HG03159 (cell line): Measurements from ENCODE around the gene CCDC68.

ENCODE experiments used
- ATAC-seq: cut with Tn5 transposase; IDR thresholded peaks from one replicate; pipeline ENCODE4 v1.9.1; 2021; ENCODE audit warnings: mild to moderate bottlenecking, moderate library complexity; ENCODE audit not compliant: unreplicated experiment

The CCDC68 gene

DNA sequence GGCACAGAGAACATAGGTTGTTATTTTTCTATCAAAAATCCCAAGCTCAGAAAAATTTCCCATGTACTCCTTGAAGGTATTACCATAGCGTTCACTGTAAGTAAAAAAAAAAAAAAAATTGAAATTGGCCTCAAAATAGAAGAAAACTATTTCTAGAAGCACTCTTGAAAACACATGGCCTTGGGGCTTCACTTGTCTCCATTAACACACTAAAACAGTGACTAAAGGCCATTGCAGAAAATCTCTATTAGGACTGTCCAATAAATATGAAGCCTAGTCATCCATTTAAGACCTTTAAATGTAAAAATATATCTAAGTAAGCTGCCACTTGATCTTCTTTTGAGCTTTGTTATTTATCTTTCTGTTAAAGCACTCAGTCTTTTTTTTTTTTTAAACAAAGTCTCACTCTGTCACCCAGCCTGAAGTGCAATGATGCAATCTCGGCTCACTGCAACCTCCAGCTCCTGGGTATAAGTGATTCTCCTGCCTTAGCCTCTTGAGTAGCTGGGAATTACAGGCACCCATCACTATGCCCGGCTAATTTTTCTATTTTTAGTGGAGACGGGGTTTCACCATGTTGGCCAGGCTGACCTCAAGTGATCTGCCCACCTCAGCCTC lies 35.8 kb downstream of the CCDC68 start:
- ATAC-seq: no peak

GRCh38 chr18:54919412-54919811 lies 39.8 kb downstream of the CCDC68 start:
- no peak for ATAC-seq

DNA sequence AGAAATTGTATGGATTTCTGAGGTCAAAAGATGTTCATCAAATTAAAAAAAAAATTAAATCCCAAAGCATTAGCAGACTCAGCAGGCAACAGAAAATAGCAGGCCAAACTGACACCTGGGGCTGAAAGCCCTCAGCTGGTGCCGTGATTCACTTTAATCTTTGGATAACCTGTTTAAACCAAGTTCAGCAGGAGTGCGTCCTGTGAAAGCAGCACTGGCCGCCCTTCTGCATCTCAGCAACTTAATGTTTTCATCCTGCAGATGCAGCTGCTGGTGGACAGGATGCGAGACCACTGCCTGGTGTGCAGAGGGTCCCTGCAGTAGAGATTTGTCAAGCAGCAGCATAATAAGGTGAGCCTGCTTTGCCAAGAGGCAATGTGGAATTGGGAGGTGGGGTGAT lies 41.2 kb downstream of the CCDC68 start:
- ATAC-seq: no peak

GRCh38 chr18:54916507-54916906 lies 42.8 kb downstream of the CCDC68 start:
- ATAC-seq: no peak

DNA sequence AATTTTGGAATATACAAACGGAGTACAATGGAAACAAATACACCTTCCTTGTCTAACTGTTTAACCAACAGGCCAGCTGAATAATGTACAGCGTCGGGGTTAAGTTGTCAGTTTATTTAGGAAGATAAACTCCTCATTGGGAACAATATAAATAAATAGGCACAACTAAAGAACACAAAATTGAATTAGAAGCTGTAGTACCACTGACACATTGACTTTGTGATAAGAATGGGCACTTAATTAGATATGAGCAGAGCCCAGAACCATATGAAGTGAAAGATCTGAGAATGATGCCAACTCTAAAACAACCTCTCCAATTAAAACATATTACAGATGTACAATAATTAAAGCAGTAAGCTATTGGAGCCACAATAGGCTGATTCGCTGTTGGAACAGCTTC lies 44.4 kb downstream of the CCDC68 start:
- ATAC-seq: no peak

GRCh38 chr18:54911551-54911950 lies 47.7 kb downstream of the CCDC68 start:
- no peak for ATAC-seq

DNA sequence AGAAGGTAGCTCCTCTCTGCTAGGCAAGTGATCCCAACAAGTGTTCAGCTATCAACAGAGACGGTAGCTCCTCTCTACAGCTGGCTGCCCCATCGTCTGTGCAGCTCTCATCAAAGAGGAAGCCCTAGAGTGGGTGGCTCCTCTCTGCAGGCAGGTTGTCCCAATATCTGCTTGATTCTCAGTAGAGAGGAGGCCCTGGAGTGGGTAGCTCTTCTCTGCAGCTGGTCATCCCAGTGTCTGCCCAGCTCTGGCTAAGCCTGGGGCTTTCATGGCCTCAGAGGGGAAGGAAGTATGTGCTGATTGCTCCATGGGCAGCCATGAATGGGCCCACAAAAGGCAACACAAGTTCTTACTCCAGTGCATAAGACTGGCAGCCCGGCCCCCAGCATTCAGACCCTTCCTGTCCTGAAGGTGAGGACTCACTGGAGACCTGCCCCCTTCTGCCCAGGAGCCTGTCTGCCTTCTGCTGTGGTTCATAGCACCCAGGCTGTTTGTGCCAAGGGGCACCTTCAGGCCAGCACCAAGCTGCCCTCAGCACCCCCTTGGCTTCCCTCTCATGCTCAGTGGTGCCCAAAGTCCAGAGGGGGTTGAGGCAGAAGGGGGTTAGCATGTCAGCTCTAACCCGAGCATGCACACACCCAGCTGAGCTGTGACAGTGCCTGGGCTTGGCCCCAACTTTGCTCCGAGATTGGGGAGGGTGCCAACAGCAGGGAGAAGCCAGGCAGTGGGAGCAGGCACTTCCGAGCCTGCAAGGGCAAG lies 48.9 kb downstream of the CCDC68 start:
- no peak for ATAC-seq

- ATAC-seq: no peak
These were observed 49.7 kb downstream of the CCDC68 start for GRCh38 chr18:54909538-54909937.

DNA sequence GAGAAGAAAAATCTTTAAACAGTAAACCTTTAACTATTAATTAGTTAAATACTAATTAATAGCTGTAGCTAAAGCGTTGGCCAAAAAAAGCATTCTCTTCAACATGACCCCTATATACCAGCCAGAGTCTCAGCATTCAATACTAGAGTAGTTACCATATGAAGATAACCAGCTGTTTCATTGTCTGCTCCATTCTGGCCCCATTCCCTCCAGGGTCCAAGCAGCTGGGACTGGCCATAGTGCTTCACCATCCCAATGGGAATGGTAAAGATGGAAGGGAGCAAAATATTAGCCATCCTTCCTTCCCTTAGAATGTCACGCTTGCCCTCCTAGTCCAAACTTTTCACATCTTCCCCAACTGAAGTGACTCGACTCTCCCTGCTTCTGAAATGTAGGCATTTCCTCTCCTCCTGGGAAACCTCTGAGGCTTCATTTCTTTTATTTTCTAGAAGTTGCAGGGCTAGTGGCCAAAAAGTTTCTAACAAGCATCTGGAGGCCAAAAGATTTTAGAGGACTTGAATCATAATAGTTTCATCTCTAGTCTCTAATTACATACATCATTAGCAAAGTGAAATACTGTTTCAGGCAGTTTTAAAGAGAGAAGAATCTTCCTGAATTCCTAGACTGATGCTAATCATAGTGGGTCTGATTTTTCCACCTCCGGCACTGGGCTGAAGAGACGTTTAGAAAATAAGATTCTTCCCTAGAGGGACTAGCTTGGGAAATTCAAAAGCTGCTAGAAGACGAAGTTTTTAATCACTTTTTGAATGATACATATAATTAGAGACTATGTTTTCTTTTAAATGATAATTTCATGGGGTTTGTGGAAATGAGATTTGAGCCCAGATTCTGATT lies 52.7 kb downstream of the CCDC68 start:
- ATAC-seq: no peak

DNA sequence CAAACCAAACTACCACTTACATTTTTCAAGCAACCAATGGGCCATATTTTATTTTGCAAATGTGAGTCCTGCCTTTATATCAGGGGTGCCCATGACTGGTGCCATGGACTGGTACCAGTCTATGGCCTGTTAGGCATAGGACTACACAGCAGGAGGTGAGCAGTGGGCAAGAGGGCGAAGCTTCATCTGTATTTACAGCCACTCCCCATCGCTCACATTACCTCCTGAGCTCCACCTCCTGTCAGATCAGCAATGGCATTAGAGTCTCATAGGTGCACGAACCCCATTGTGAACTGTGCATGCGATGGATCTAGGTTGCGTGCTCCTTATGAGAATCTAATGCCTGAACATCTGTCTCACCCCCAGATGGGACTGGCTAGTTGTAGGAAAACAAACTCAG lies 53.6 kb downstream of the CCDC68 start:
- ATAC-seq: no peak

GRCh38 chr18:54904581-54904980 lies 54.7 kb downstream of the CCDC68 start:
- ATAC-seq: no peak

DNA sequence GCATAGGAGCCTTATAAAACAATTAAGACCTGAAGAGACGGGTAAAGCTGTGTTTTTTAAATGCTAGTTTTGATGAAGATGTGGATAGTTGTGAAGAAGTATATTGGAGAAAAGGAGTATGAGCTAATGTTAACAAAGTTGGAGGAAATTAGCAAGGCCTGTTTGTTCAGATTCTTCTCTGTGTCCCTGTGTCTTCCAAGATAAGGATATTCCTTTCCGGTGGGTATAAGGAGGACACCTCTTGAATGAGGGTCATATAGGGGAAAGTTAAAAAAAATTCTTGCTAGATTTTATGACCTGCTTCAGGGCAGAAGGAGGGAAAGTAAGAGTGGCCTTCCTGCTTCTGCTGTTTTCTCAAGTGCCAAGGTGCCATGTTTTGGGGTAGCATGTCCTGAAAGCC lies 59.0 kb downstream of the CCDC68 start:
- ATAC-seq: no peak

- no peak for ATAC-seq
These were observed 59.8 kb downstream of the CCDC68 start for GRCh38 chr18:54899500-54899899.

DNA sequence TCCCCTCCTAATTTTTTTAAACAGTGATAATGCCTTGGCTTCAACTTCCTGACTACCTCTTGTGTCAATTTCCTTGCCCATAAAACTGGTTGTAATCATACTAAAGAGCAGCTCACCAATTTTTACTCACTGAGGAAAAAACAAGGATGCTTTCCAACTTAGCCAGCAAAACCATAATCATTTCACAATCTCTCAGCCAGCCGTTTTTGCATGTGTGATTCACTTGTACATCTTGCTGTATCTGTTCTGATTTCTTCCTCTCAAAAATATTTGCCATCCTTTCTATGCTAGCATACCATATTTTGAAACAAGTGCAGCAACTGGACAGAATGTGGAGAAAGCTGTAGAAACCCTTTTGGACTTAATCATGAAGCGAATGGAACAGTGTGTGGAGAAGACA lies 70.3 kb downstream of the CCDC68 start:
- no peak for ATAC-seq

DNA sequence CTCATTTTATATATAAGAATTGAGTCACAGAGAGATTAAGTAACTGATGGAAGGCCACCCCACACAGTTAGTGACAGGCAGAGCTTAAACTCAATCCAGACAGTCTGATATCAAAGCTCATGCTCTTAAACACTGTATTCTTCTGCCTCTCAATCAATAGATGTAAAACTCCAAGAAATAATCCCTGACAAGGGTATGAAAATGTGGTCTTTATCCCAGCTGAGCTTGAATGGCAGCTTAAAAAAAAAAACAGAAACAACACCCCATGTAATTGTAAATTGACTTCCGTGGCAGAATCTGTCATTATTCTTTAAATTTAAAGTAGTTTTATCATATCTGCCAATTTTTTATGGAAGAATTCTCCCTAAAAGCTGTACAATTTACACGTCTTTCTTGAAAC lies 70.9 kb downstream of the CCDC68 start:
- ATAC-seq: no peak

GRCh38 chr18:54883816-54884604 lies 75.3 kb downstream of the CCDC68 start:
- ATAC-seq: no peak

DNA sequence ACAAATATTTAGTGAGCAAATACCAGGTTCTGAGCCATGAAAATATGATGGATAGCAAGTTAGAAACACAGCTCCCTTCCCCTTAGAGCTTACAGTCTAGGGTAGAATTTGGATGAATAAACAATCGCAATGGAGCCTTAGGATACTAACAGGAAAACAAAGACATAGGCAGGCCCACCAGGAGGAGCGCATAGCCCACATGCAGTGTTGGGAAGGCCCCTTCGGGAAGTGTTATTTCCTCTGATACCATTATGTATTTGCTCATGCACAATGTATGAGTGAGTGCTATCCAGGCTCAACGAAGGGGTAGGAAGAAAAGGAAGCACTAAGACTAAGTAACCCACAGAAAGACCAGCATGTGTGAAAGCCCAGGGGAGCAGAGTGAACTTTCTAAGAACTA lies 76.9 kb downstream of the CCDC68 start:
- ATAC-seq: no peak

GRCh38 chr18:54881229-54881768 lies 78.0 kb downstream of the CCDC68 start:
- ATAC-seq: no peak

DNA sequence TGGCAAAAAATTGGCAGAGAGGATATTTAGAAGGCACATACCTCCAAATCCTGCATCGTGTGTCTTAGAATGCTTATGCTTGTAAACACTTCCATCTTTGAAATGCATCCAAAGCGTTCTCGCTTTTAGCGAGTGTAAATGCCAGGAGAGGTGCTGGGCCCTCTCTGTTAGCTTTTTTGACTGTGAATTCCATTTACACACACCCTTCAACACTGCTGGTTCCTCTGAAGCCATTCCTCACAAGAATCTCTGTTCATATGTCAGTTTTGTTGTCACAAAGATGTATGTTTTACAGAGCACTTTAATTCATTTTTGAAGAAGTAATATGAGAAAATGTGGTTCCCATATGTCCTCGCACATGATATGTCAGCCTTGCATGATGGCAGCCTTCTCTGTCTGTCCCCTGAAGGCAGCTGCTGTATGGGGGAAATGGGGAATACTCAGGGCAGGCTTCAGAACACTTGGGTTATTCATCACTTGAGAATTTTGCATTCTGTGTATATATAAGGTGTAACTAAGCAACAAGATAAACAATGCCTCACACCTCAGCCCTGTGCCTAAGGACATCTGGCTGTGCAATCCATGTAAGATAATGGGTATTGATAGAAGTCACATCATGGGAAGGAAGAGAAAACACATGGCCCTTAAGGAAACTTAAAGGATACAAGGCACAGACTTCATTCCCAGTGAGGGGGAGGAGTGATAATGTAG lies 78.7 kb downstream of the CCDC68 start:
- ATAC-seq: no peak

DNA sequence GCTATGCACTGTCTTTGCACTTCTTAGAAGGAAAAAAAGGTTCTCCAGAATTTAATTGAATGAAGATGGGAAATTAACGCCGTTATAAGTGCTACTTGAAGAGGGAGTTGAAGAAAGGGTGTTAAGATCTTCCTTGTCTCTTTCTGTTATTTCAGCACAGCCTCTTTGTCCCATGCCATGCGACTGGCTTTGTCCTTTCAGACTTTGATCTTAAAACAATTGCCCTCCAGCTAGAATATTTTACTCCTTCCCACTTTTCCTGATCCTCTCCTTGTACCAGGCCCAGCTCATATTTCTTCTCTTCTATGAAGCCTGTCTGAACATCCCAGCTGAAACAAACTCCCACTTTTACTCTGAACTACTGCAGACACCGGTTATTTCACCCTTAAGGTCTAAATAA lies 79.6 kb downstream of the CCDC68 start:
- no peak for ATAC-seq
